Uterus (tissue), 2 donors: ENCODE measurements around the gene ZNF536.

Experiments used
- POLR2A ChIP-seq, 2 donors: fragments of 450-650 bp; IDR thresholded peaks; one replicate each; pipeline ENCODE4 v1.6.1; 2016; ENCODE audit warnings: antibody characterized with exemption in 2 of 2, mild to moderate bottlenecking in 1 of 2, moderate library complexity in 1 of 2
- TF ChIP-seq, protein P1 (sequence below), 4 experiments: fragments of 200-600 bp in 2 of 4; fragments of 450-650 bp in 2 of 4; sonication (generic) in 2 of 4; IDR thresholded peaks; one replicate each; pipeline ENCODE4 v1.5.1; 2016 to 2019; ENCODE audit warnings: antibody characterized with exemption in 4 of 4, mild to moderate bottlenecking in 2 of 4, moderate library complexity in 1 of 4

DNA sequence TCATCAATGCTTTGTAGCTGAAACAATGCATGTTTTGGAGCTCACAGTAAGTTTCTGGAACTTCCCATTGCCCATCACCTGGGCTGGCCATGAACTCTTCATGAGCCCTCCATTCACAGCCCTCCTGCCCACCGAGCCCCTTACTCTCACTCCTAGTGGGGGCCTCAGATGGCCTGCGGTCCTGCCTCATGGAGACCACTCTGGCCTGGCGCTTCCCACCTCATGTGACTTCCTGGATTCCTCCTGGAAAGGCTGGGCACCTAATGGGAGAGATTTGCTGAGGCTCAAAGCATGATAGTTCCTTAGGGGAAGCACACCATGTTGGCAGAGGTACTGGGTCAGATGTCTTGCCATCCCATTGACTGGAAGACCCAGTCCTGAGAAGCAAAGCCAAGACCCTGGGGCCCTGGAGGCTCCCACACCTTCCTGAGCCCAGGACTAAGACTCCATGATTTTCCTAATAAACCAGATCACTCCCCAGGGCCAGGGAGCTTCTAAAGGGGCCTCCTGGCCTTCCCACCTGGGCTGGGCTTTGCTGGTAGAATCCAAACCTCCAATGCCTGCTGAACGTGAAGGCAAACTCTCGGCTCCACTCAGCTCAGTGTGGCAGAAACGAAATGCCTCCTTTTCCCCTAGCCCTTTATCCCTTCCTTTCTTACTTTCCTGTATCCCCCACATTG, 49.4 kb upstream of the ZNF536 start:
- TF ChIP-seq, protein P1, sequence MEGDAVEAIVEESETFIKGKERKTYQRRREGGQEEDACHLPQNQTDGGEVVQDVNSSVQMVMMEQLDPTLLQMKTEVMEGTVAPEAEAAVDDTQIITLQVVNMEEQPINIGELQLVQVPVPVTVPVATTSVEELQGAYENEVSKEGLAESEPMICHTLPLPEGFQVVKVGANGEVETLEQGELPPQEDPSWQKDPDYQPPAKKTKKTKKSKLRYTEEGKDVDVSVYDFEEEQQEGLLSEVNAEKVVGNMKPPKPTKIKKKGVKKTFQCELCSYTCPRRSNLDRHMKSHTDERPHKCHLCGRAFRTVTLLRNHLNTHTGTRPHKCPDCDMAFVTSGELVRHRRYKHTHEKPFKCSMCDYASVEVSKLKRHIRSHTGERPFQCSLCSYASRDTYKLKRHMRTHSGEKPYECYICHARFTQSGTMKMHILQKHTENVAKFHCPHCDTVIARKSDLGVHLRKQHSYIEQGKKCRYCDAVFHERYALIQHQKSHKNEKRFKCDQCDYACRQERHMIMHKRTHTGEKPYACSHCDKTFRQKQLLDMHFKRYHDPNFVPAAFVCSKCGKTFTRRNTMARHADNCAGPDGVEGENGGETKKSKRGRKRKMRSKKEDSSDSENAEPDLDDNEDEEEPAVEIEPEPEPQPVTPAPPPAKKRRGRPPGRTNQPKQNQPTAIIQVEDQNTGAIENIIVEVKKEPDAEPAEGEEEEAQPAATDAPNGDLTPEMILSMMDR (IDR thresholded peaks at IDR 0.05): no peak
- TF ChIP-seq POLR2A (IDR thresholded peaks at IDR 0.05): no peak
